HepG2 (cell line): ENCODE measurements around the gene BMPR1B. TPM values are rescaled to one million over a fixed set of nuclear protein-coding genes. Genes with fewer than 3 reads are reported as not detected.

Experiments used
- ATAC-seq: fragments of 200-7000 bp; cut with Tn5 transposase; 3 replicates; pipeline ENCODE4 v1.9.1; 2020; ENCODE audit warnings: mild to moderate bottlenecking, moderate library complexity
- BruUV-seq: library from RNA; stranded (reverse); fragments of 400-500 nt; replicated peaks from 2 replicates; lab custom pipeline; 2021; lab: Mats Ljungman, UMichigan
- CTCF ChIA-PET: fragments of 300-600 bp; formaldehyde crosslinking; extraction: SDS; loops from one replicate; lab custom pipeline; 2021; ENCODE audit warnings: low total read pairs, inconsistent platforms, low intra/inter-chr PET ratio; lab: Yijun Ruan, JAX
- POLR2A ChIA-PET: fragments of 350-600 bp; sonication (Branson Sonifier 250); formaldehyde crosslinking; loops from one replicate; lab custom pipeline; 2020; ENCODE audit warnings: antibody characterized with exemption, inconsistent platforms; lab: Yijun Ruan, JAX
- DNase-seq: peaks from one replicate; pipeline ENCODE4 v3.0.0-alpha.2; 2015; ENCODE audit warnings: low spot score
- FAIRE-seq: peaks from 3 replicates; lab custom pipeline; 2011; peaks lifted over from hg19 to GRCh38; lab: Jason Lieb, UNC
- H2AFZ ChIP-seq: one replicate; pipeline ENCODE4 v1.6.1; 2011; ENCODE audit warnings: low read length, inconsistent platforms
- H3K27ac ChIP-seq: fragments of 300-600 bp; 3 replicates; pipeline ENCODE4 v1.8.0; 2011; ENCODE audit warnings: mixed run types, mild to moderate bottlenecking, mixed read lengths, low read length, inconsistent platforms; ENCODE audit not compliant: insufficient read depth; ENCODE audit errors: extremely low read length
- H3K27me3 ChIP-seq, 2 experiments: fragments of 200-600 bp in 1 of 2; 2 replicates in 1 of 2; 3 replicates in 1 of 2; pipeline versions ENCODE4 v1.6.0 to v1.8.0; 2011; ENCODE audit warnings: low read length in 2 of 2, mild to moderate bottlenecking in 2 of 2, moderate library complexity in 2 of 2, inconsistent platforms in 1 of 2; ENCODE audit not compliant: insufficient read depth in 2 of 2, control insufficient read depth in 1 of 2
- H3K36me3 ChIP-seq, 2 experiments: fragments of 200-600 bp in 1 of 2; replicated peaks in 1 of 2; 2 replicates in 1 of 2; 3 replicates in 1 of 2; pipeline versions ENCODE4 v1.5.1 to v1.8.0; 2011; ENCODE audit warnings: low read length in 2 of 2, inconsistent platforms in 1 of 2; ENCODE audit not compliant: insufficient read depth in 2 of 2, control insufficient read depth in 1 of 2
- H3K4me1 ChIP-seq: 2 replicates; pipeline ENCODE4 v1.5.1; 2012; ENCODE audit warnings: low read length, inconsistent platforms; ENCODE audit not compliant: insufficient read depth
- H3K4me2 ChIP-seq: 2 replicates; pipeline ENCODE4 v1.6.0; 2011; ENCODE audit warnings: low read depth, low read length, inconsistent platforms
- H3K4me3 ChIP-seq, 3 experiments: fragments of 200-600 bp in 1 of 3; sonication (generic), shearing (Covaris generic) in 1 of 3; replicated peaks in 1 of 3; 2 replicates each; pipeline ENCODE4 v1.5.1; 2011 to 2016; ENCODE audit warnings: low read length in 3 of 3, inconsistent platforms in 2 of 3, low read depth in 2 of 3, mild to moderate bottlenecking in 2 of 3, control low read depth in 1 of 3, mixed read lengths in 1 of 3; ENCODE audit not compliant: insufficient read depth in 1 of 3
- H3K79me2 ChIP-seq: one replicate; pipeline ENCODE4 v1.6.1; 2011; ENCODE audit warnings: low read length, inconsistent platforms; ENCODE audit not compliant: insufficient read depth
- H3K9ac ChIP-seq: 2 replicates; pipeline ENCODE4 v1.6.0; 2011; ENCODE audit warnings: mild to moderate bottlenecking, low read depth, low read length, inconsistent platforms; ENCODE audit not compliant: insufficient read depth
- H3K9me3 ChIP-seq: 2 replicates; pipeline ENCODE4 v1.5.1; 2012; ENCODE audit warnings: mild to moderate bottlenecking, low read length
- H4K20me1 ChIP-seq: 2 replicates; pipeline ENCODE4 v1.6.0; 2011; ENCODE audit warnings: inconsistent platforms, mild to moderate bottlenecking, low read length, moderate library complexity; ENCODE audit not compliant: insufficient read depth
- MBNL3 ChIP-seq: fragments of 250-450 bp; sonication (Bioruptor Pico); conservative IDR thresholded peaks from 2 replicates; pipeline ENCODE4 v1.8.0; 2022; ENCODE audit warnings: mild to moderate bottlenecking, inconsistent platforms
- NFE2L1 ChIP-seq: sonication (generic); formaldehyde crosslinking; IDR thresholded peaks from 2 replicates; pipeline ENCODE4 v1.4.0; 2020; ENCODE audit warnings: missing genetic modification reagents, mild to moderate bottlenecking, borderline replicate concordance
- PPARG ChIP-seq: conservative IDR thresholded peaks from 2 replicates; pipeline ENCODE4 v1.6.1; 2016; ENCODE audit warnings: missing biosample characterization, missing genetic modification reagents
- WGBS: methylation state at CpG from one replicate; pipeline ENCODE4 v1.1.6; 2017; ENCODE audit warnings: low lambda C conversion rate; 5-methylcytosine and 5-hydroxymethylcytosine counted together
- in situ Hi-C: cut with HindIII; loops from 2 replicates; pipeline ENCODE4 v1.10.0; 2017; ENCODE audit warnings: low pct_unique_long_range_greater_than_20kb; ENCODE audit not compliant: extremely low pct_ligation_motif_present
- intact Hi-C: fragments of 100-400 bp; cut with micrococcal nuclease; formaldehyde crosslinking; loops from one replicate; pipeline ENCODE4 v1.10.0; 2022; ENCODE audit not compliant: unreplicated experiment
- polyA plus RNA-seq, 8 experiments: library from polyadenylated mRNA; depleted of rRNA in 3 of 8; stranded (reverse) in 7 of 8; unstranded in 1 of 8; fragments of >200 nt; fragmentation: Illumina TruSeq in 4 of 8; extraction: Trizol in 4 of 8; gene quantifications; 2 replicates each; pipeline versions ENCODE4 v1.2.1 to v1.2.3, GENCODE V29; 2011 to 2016; ENCODE audit warnings: low read depth in 4 of 8, missing spikeins in 1 of 8, mixed read lengths in 1 of 8; ENCODE audit not compliant: insufficient read depth in 1 of 8
- total RNA-seq, 5 experiments: library from RNA; depleted of rRNA; stranded (reverse); fragments of >200 nt; fragmentation: Illumina TruSeq; extraction: Trizol; gene quantifications; 2 replicates each; pipeline ENCODE4 v1.2.3, GENCODE V29; 2016; ENCODE audit warnings: low read depth in 1 of 5
- TF ChIP-seq, protein P1 (sequence below): sonication (generic); formaldehyde crosslinking; IDR thresholded peaks from 2 replicates; pipeline ENCODE4 v1.9.0; 2022; ENCODE audit warnings: low read depth, missing genetic modification reagents
- TF ChIP-seq, protein P2 (sequence below): sonication (generic); formaldehyde crosslinking; IDR thresholded peaks from 2 replicates; pipeline ENCODE4 v1.4.0; 2020; ENCODE audit warnings: mild to moderate bottlenecking, missing genetic modification reagents, borderline replicate concordance

Gene BMPR1B
- total and polyA plus RNA-seq, 2 of the 13 experiments (the other 11 are each of a cell fraction or from before 2014, with no cell fraction given): 0.07 TPM; not detected in 1

DNA sequence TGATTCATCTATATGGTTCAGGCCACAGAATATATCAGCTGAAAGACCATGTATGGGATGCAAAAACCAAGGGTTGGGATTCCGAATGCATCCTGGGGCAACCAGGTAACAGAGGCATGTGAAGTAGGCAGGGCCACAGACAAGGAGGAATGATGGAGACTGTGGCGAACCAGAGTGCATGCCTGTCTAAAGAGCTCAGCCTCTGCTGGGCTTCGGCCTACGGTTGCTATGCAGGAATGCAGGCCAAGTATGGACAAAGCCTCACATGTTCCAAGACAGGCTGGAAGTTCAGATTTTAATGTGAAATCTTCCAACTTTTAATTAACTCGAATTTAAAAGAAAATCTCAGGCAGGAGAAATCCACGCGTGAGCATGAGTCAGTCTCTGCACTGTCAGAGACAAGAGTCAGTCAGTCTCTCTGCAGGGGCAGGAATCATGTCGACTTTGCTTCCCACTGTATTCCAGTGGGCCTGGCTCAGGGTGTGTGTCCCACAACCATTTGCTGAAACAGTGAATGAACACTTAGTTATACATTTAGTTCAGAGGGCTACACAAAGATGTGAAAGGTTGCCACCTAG lies 446.6 kb downstream of the BMPR1B start:
- in situ Hi-C loops: no loop called here
- WGBS: 59% methylated on average over 8 of the region's 8 CpGs
- Histone ChIP-seq H3K79me2 (no peaks in the 10 kb centered on the region), H3K36me3 (no peaks in the 10 kb centered on the region), H3K27me3 (peaks cover 1 to 4% of the 10 kb centered on the region in 2 experiments; a peak in 3 of 5 replicates), H3K4me2 (no peak overlapping the region)
- FAIRE-seq: no peak
- TF ChIP-seq, protein P1, sequence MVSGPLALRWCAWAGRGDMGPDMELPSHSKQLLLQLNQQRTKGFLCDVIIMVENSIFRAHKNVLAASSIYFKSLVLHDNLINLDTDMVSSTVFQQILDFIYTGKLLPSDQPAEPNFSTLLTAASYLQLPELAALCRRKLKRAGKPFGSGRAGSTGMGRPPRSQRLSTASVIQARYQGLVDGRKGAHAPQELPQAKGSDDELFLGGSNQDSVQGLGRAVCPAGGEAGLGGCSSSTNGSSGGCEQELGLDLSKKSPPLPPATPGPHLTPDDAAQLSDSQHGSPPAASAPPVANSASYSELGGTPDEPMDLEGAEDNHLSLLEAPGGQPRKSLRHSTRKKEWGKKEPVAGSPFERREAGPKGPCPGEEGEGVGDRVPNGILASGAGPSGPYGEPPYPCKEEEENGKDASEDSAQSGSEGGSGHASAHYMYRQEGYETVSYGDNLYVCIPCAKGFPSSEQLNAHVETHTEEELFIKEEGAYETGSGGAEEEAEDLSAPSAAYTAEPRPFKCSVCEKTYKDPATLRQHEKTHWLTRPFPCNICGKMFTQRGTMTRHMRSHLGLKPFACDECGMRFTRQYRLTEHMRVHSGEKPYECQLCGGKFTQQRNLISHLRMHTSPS (CRISPR knock-in tag): no peak
- TF ChIP-seq MBNL3 (CRISPR knock-in tag): no peak
- TF ChIP-seq, protein P2, sequence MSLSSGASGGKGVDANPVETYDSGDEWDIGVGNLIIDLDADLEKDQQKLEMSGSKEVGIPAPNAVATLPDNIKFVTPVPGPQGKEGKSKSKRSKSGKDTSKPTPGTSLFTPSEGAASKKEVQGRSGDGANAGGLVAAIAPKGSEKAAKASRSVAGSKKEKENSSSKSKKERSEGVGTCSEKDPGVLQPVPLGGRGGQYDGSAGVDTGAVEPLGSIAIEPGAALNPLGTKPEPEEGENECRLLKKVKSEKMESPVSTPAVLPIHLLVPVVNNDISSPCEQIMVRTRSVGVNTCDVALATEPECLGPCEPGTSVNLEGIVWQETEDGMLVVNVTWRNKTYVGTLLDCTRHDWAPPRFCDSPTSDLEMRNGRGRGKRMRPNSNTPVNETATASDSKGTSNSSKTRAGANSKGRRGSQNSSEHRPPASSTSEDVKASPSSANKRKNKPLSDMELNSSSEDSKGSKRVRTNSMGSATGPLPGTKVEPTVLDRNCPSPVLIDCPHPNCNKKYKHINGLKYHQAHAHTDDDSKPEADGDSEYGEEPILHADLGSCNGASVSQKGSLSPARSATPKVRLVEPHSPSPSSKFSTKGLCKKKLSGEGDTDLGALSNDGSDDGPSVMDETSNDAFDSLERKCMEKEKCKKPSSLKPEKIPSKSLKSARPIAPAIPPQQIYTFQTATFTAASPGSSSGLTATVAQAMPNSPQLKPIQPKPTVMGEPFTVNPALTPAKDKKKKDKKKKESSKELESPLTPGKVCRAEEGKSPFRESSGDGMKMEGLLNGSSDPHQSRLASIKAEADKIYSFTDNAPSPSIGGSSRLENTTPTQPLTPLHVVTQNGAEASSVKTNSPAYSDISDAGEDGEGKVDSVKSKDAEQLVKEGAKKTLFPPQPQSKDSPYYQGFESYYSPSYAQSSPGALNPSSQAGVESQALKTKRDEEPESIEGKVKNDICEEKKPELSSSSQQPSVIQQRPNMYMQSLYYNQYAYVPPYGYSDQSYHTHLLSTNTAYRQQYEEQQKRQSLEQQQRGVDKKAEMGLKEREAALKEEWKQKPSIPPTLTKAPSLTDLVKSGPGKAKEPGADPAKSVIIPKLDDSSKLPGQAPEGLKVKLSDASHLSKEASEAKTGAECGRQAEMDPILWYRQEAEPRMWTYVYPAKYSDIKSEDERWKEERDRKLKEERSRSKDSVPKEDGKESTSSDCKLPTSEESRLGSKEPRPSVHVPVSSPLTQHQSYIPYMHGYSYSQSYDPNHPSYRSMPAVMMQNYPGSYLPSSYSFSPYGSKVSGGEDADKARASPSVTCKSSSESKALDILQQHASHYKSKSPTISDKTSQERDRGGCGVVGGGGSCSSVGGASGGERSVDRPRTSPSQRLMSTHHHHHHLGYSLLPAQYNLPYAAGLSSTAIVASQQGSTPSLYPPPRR: no peak
- TF ChIP-seq PPARG: no peak
- no peak for TF ChIP-seq NFE2L1 (CRISPR knock-in tag)
- TF ChIP-seq, all 625 proteins: peak for 0
- H4K20me1 ChIP-seq: no peaks in the 10 kb centered on the region
- no peak overlapping the region for H3K27ac ChIP-seq
- H2AFZ ChIP-seq: no peak overlapping the region
- no peaks in the 10 kb centered on the region for H3K4me1 ChIP-seq
- POLR2A ChIA-PET: no interaction called here
- H3K4me3 ChIP-seq: no peak overlapping the region
- no TSS peak for BruUV-seq
- ATAC-seq (no peak), DNase-seq (no peak)
- CTCF ChIA-PET: no interaction called here
- no peaks in the 10 kb centered on the region for H3K9me3 ChIP-seq
- intact Hi-C loops: no loop called here
- no peak overlapping the region for H3K9ac ChIP-seq
